ENCODE results near the gene LLPH. TPM values are rescaled to one million over a fixed set of nuclear protein-coding genes. Genes with fewer than 3 reads are reported as not detected.

Gene LLPH
- total RNA-seq, 2 donors from 2014 or later, result 20.8 to 24.7 TPM

Other genes with a start within 250 kb of the LLPH start
- gene TMBIM4, start 39.2 kb upstream of the LLPH start, total RNA-seq, result 100 to 1,000 TPM; 127 to 131 TPM
- gene IRAK3, start 58.5 kb upstream of the LLPH start, total RNA-seq, result 10 to 100 TPM; 24.3 to 32.9 TPM
- 1 to 10 TPM; 2.4 to 2.6 TPM for gene HELB, start 171.7 kb upstream of the LLPH start, total RNA-seq

Measured in posterior vena cava (tissue), 2 donors.